ENCODE measurements around the gene TMEM150B. TPM values are rescaled to one million over a fixed set of nuclear protein-coding genes. Genes with fewer than 3 reads are reported as not detected.

Gene TMEM150B
- total RNA-seq, 1 experiment from 2014 or later, result not detected

DNA sequence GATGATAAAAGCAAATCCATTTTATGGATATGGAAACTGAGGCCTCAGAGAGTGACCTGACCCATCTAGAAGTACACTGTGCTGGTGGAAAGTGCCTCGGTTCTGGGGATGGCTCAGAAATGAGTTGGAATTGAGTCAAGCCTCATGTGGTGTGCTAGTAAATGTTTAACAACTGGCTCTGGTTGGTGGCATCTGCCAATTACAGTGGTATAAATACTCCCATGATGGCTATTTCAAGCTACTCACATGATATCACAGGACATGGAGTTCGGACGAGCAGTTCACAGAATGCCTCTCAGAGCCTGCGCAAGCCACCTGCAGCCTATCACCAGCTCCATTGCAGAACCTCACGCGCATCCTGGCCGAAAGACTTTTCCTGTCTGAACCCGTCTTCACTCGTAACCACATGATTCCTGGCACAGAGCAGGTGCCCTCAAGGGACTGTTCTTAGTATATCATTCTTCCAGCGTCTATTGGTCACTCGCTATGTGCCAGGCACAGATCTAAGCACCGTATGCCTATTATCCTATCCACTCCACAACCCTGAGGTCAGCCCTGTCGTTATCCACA, 9.1 kb downstream of the TMEM150B start:
- BruUV-seq (replicated peaks), result no TSS peak

DNA sequence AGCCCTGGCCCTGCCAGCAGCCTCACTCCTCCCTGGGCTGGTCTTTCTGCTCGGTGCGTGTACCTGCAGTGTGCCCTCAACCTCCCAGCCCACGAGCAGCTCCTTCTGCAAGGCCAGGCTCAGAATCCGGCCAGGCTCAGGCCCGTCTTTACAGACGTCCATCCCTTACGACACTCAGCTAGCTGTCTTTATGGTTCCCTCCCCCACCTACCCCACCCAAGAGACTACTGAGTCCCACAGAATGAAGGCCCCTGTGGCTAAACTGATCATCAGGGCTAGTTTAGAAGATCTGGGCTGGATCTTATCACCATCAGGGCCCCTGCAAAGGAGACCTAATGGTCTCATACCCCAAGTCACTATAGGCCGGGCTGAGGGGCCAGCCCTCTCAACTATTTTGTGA, 10.7 kb downstream of the TMEM150B start:
- BruUV-seq (replicated peaks), result no TSS peak
- Histone ChIP-seq H3K4me1 (ENCODE audit: insufficient read depth, low read length, poor library complexity, severe bottlenecking) (no peaks in the 10 kb centered on the region), H3K4me3 (ENCODE audit: low read depth, low read length, poor library complexity, severe bottlenecking) (no peak overlapping the region), H3K9me3 (ENCODE audit: low read depth, low read length, poor library complexity, severe bottlenecking) (no peaks in the 10 kb centered on the region), H3K27me3 (replicated peaks; ENCODE audit: insufficient read depth, low read depth, low read length, poor library complexity) (no peaks in the 10 kb centered on the region), H3K36me3 (ENCODE audit: insufficient read depth, low read length, poor library complexity, severe bottlenecking) (peaks cover 2% of the 10 kb centered on the region), H3K27ac (ENCODE audit: low read depth, low read length, poor library complexity, severe bottlenecking) (no peak overlapping the region)
- ChIA-PET CTCF (no interaction called here), POLR2A (ENCODE audit: low non-redundant PET) (no interaction called here)
- intact Hi-C loops (cut with micrococcal nuclease; ENCODE audit: unreplicated experiment), result no loop called here
- DNase-seq (ENCODE audit: low spot score), result no peak
- TF ChIP-seq EZH2 (IDR thresholded peaks at IDR 0.05; ENCODE audit: borderline replicate concordance, low read depth, low read length, poor library complexity, severe bottlenecking), result no peak
- TF ChIP-seq, protein P1, sequence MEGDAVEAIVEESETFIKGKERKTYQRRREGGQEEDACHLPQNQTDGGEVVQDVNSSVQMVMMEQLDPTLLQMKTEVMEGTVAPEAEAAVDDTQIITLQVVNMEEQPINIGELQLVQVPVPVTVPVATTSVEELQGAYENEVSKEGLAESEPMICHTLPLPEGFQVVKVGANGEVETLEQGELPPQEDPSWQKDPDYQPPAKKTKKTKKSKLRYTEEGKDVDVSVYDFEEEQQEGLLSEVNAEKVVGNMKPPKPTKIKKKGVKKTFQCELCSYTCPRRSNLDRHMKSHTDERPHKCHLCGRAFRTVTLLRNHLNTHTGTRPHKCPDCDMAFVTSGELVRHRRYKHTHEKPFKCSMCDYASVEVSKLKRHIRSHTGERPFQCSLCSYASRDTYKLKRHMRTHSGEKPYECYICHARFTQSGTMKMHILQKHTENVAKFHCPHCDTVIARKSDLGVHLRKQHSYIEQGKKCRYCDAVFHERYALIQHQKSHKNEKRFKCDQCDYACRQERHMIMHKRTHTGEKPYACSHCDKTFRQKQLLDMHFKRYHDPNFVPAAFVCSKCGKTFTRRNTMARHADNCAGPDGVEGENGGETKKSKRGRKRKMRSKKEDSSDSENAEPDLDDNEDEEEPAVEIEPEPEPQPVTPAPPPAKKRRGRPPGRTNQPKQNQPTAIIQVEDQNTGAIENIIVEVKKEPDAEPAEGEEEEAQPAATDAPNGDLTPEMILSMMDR (conservative IDR thresholded peaks at IDR 0.05; ENCODE audit: low read depth, low read length), result no peak

More for the DNA sequence above, 9.1 kb downstream of the TMEM150B start:
- Histone ChIP-seq H3K4me3 (ENCODE audit: low read depth, low read length, poor library complexity, severe bottlenecking) (no peak overlapping the region), H3K9me3 (ENCODE audit: low read depth, low read length, poor library complexity, severe bottlenecking) (no peaks in the 10 kb centered on the region), H3K4me1 (ENCODE audit: insufficient read depth, low read length, poor library complexity, severe bottlenecking) (no peaks in the 10 kb centered on the region), H3K27me3 (replicated peaks; ENCODE audit: insufficient read depth, low read depth, low read length, poor library complexity) (no peaks in the 10 kb centered on the region), H3K27ac (ENCODE audit: low read depth, low read length, poor library complexity, severe bottlenecking) (no peak overlapping the region), H3K36me3 (ENCODE audit: insufficient read depth, low read length, poor library complexity, severe bottlenecking) (no peaks in the 10 kb centered on the region)
- TF ChIP-seq EZH2 (IDR thresholded peaks at IDR 0.05; ENCODE audit: borderline replicate concordance, low read depth, low read length, poor library complexity, severe bottlenecking), result no peak
- TF ChIP-seq, protein P1 (conservative IDR thresholded peaks at IDR 0.05; ENCODE audit: low read depth, low read length), result no peak
- no peak for DNase-seq (ENCODE audit: low spot score)
- intact Hi-C loops (cut with micrococcal nuclease; ENCODE audit: unreplicated experiment), result no loop called here
- CTCF ChIA-PET, result no interaction called here
- POLR2A ChIA-PET (ENCODE audit: low non-redundant PET), result no interaction called here

DNA sequence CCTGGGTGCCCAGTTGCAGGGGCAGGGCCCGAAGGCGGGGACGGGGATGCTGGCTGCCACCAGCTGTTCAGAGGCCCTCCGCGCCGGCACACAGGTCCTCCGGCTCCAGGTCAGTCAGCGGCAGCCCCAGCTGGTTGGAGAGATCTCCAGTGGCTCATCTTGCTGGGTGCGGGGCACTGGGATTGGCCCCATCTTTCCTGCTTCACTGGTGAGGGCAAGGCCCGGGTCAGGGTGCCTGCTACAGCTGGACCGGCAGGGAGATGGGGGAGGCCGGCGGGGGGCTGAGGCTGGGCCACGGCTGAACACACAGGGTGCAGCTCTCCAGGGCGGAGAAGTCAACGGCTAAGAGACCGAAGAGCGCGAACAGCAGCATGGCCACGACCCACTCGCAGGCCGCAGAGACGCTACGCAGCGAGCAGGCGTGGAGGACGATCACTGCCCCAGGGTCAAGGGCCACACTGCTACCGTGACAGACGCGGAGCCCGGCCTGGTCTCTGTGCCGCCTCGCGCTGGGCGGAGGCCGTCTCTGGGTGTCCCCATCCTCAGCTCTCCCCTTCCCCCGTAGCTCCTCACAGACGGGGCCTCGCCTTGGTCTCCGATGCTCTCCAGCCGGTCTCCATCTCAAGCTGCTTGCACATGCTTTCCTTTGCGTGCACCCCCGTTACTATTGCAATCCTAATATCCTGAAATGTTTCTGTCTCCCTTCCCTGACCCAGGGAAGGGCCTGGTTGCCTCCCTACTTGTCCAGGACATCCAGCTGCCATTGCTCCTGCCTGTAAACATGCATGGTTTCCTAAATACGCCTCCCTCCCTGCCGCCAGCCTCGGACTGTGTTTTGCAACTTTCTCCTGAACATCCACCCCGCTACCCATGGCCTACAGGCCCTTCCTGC, 12.3 kb downstream of the TMEM150B start:
- intact Hi-C loops (cut with micrococcal nuclease; ENCODE audit: unreplicated experiment), result no loop called here
- BruUV-seq (replicated peaks), result no TSS peak
- Histone ChIP-seq H3K4me1 (ENCODE audit: insufficient read depth, low read length, poor library complexity, severe bottlenecking) (no peaks in the 10 kb centered on the region), H3K9me3 (ENCODE audit: low read depth, low read length, poor library complexity, severe bottlenecking) (no peaks in the 10 kb centered on the region), H3K4me3 (ENCODE audit: low read depth, low read length, poor library complexity, severe bottlenecking) (no peak overlapping the region), H3K27ac (ENCODE audit: low read depth, low read length, poor library complexity, severe bottlenecking) (no peak overlapping the region), H3K27me3 (replicated peaks; ENCODE audit: insufficient read depth, low read depth, low read length, poor library complexity) (no peaks in the 10 kb centered on the region), H3K36me3 (ENCODE audit: insufficient read depth, low read length, poor library complexity, severe bottlenecking) (peaks cover 8% of the 10 kb centered on the region)
- no peak for TF ChIP-seq EZH2 (IDR thresholded peaks at IDR 0.05; ENCODE audit: borderline replicate concordance, low read depth, low read length, poor library complexity, severe bottlenecking)
- TF ChIP-seq, protein P1 (conservative IDR thresholded peaks at IDR 0.05; ENCODE audit: low read depth, low read length), result no peak
- no peak for DNase-seq (ENCODE audit: low spot score)
- ChIA-PET POLR2A (ENCODE audit: low non-redundant PET) (no interaction called here), CTCF (no interaction called here)

All from A673 (cell line).